B cell (primary cell): ENCODE measurements around the gene SLC22A15. TPM values are rescaled to one million over a fixed set of nuclear protein-coding genes. Genes with fewer than 3 reads are reported as not detected.

Source experiments
- ATAC-seq: fragments of 200-7000 bp; cut with Tn5 transposase; one replicate; pipeline ENCODE4 v1.10.0; 2021; ENCODE audit warnings: low read depth, mild to moderate bottlenecking, moderate number of reproducible peaks, moderate library complexity
- CTCF ChIA-PET: fragments of 350-600 bp; sonication (Branson Sonifier 250); formaldehyde crosslinking; loops from one replicate; lab custom pipeline; 2021; ENCODE audit warnings: antibody characterized with exemption, inconsistent platforms; lab: Charles Lee
- POLR2A ChIA-PET: fragments of 350-600 bp; sonication (Branson Sonifier 250); formaldehyde crosslinking; loops from one replicate; lab custom pipeline; 2021; ENCODE audit warnings: antibody characterized with exemption; lab: Charles Lee
- DNase-seq: peaks from one replicate; pipeline ENCODE4 v3.0.0; 2013
- H2AFZ ChIP-seq: 2 replicates; pipeline ENCODE4 v1.6.1; 2012; ENCODE audit warnings: mild to moderate bottlenecking, low read depth, low read length; ENCODE audit not compliant: insufficient read depth, poor library complexity, severe bottlenecking
- H3K27ac ChIP-seq, 2 donors: 1 replicate in 1 of 2; 2 replicates in 1 of 2; pipeline ENCODE4 v1.5.1; 2012 to 2013; ENCODE audit warnings: low read length in 2 of 2, mild to moderate bottlenecking in 2 of 2, moderate library complexity in 1 of 2
- H3K27me3 ChIP-seq, 4 experiments: fragments of 200-600 bp in 1 of 4; sonication (generic) in 1 of 4; replicated peaks in 1 of 4; 1 replicate in 2 of 4; 2 replicates in 2 of 4; pipeline versions ENCODE4 v1.6.1 to v1.7.0; 2013 to 2016; ENCODE audit warnings: low read length in 3 of 4, mild to moderate bottlenecking in 2 of 4, mixed read lengths in 1 of 4, moderate library complexity in 1 of 4; ENCODE audit not compliant: insufficient read depth in 4 of 4, control insufficient read depth in 3 of 4; ENCODE audit errors: control extremely low read depth in 1 of 4
- H3K36me3 ChIP-seq, 2 experiments: replicated peaks in 1 of 2; 1 replicate in 1 of 2; 2 replicates in 1 of 2; pipeline versions ENCODE4 v1.6.1 to v1.7.1; 2013; ENCODE audit warnings: low read length in 1 of 2; ENCODE audit not compliant: insufficient read depth in 2 of 2, control insufficient read depth in 1 of 2; ENCODE audit errors: control extremely low read depth in 1 of 2, extremely low read depth in 1 of 2
- H3K4me1 ChIP-seq, 2 donors: fragments of 200-600 bp in 1 of 2; sonication (generic) in 1 of 2; 1 replicate in 1 of 2; 2 replicates in 1 of 2; pipeline versions ENCODE4 v1.5.1 to v1.6.1; 2013 to 2017; ENCODE audit warnings: low read length in 2 of 2; ENCODE audit not compliant: control insufficient read depth in 2 of 2, insufficient read depth in 2 of 2
- H3K4me2 ChIP-seq: replicated peaks from 2 replicates; pipeline ENCODE3; 2012; ENCODE audit warnings: mild to moderate bottlenecking, low read depth, low read length; ENCODE audit not compliant: poor library complexity, severe bottlenecking
- H3K4me3 ChIP-seq, 5 experiments: fragments of 200-600 bp in 1 of 5; sonication (generic) in 1 of 5; 1 replicate in 3 of 5; 2 replicates in 2 of 5; pipeline versions ENCODE4 v1.5.1 to v1.7.0; 2011 to 2016; ENCODE audit warnings: low read length in 4 of 5, mild to moderate bottlenecking in 4 of 5, low read depth in 2 of 5, control low read depth in 1 of 5, moderate library complexity in 1 of 5; ENCODE audit not compliant: insufficient read depth in 1 of 5; ENCODE audit errors: control extremely low read depth in 1 of 5, extremely low read depth in 1 of 5
- H3K79me2 ChIP-seq: fragments of 200-600 bp; sonication (generic); one replicate; pipeline ENCODE4 v1.6.0; 2016; ENCODE audit warnings: low read length; ENCODE audit not compliant: control insufficient read depth, insufficient read depth
- H3K9ac ChIP-seq: fragments of 200-600 bp; sonication (generic); 2 replicates; pipeline ENCODE4 v1.6.1; 2017; ENCODE audit warnings: mild to moderate bottlenecking, low read length, moderate library complexity
- H3K9me3 ChIP-seq, 3 donors: one replicate each; pipeline versions ENCODE4 v1.6.1 to v1.7.1; 2013; ENCODE audit warnings: low read length in 2 of 3; ENCODE audit not compliant: control insufficient read depth in 2 of 3, insufficient read depth in 1 of 3; ENCODE audit errors: control extremely low read depth in 1 of 3
- H4K20me1 ChIP-seq: 2 replicates; pipeline ENCODE4 v1.6.0; 2012; ENCODE audit warnings: mild to moderate bottlenecking, low read length; ENCODE audit not compliant: insufficient read depth, control insufficient read depth, poor library complexity, severe bottlenecking
- H3K27ac Mint-ChIP-seq: one replicate; pipeline ENCODE4 v1.8.0; 2021; ENCODE audit warnings: mixed read lengths
- H3K27me3 Mint-ChIP-seq: one replicate; pipeline ENCODE4 v1.8.0; 2021; ENCODE audit warnings: mixed read lengths
- H3K4me1 Mint-ChIP-seq: one replicate; pipeline ENCODE4 v1.8.0; 2021; ENCODE audit warnings: mixed read lengths
- H3K4me3 Mint-ChIP-seq: one replicate; pipeline ENCODE4 v1.8.0; 2021; ENCODE audit warnings: mixed read lengths
- H3K9me3 Mint-ChIP-seq: one replicate; pipeline ENCODE4 v1.8.0; 2022; ENCODE audit warnings: mixed read lengths; ENCODE audit not compliant: insufficient read depth
- CTCF ChIP-seq: fragments of 200-600 bp; IDR thresholded peaks from one replicate; pipeline ENCODE4 v1.8.0; 2022; ENCODE audit warnings: antibody characterized with exemption, mild to moderate bottlenecking
- EZH2 ChIP-seq: IDR thresholded peaks from 2 replicates; pipeline ENCODE4 v1.6.1; 2012; ENCODE audit warnings: borderline replicate concordance, low read depth, mild to moderate bottlenecking, moderate library complexity, low read length; ENCODE audit not compliant: insufficient read depth, poor library complexity, severe bottlenecking
- WGBS: methylation state at CpG from one replicate; pipeline ENCODE4 v1.1.5; 2013; ENCODE audit warnings: missing lambda C conversion rate; ENCODE audit not compliant: insufficient coverage; 5-methylcytosine and 5-hydroxymethylcytosine counted together
- intact Hi-C: fragments of 100-400 bp; cut with micrococcal nuclease; formaldehyde crosslinking; loops from one replicate; pipeline ENCODE4 v1.10.0; 2022
- polyA plus RNA-seq: library from polyadenylated mRNA; depleted of rRNA; stranded (reverse); fragments of >200 nt; gene quantifications from 2 replicates; pipeline ENCODE4 v1.2.3, GENCODE V29; 2012
- total RNA-seq, 2 donors: library from RNA; stranded (reverse); fragments of 120-200 nt in 1 of 2; gene quantifications; 1 replicate in 1 of 2; 2 replicates in 1 of 2; pipeline versions ENCODE4 v1.2.3 to v1.2.4, GENCODE V29; 2013 to 2022

Gene SLC22A15
- total and polyA plus RNA-seq, 2 donors (not counting 1 experiment from before 2014, with no cell fraction given), result 3.9 to 7.5 TPM

GRCh38 chr1:115954684-115955083, 21.6 kb upstream of the SLC22A15 start:
- H3K79me2 ChIP-seq, result no peaks in the 10 kb centered on the region
- TF ChIP-seq EZH2 (no peak), CTCF (no peak)
- DNase-seq (no peak), ATAC-seq (no peak)
- H4K20me1 ChIP-seq, result no peaks in the 10 kb centered on the region
- peaks cover 0 to 3% (median 0%) of the 10 kb centered on the region in 4 experiments for H3K27me3 ChIP-seq
- Mint-ChIP-seq H3K27ac (no peak overlapping the region), H3K27me3 (peaks cover 25% of the 10 kb centered on the region), H3K4me3 (no peak overlapping the region), H3K4me1 (peaks cover 4% of the 10 kb centered on the region), H3K9me3 (no peaks in the 10 kb centered on the region)
- H3K36me3 ChIP-seq, result no peaks in the 10 kb centered on the region
- no peak overlapping the region for H3K27ac ChIP-seq
- no peaks in the 10 kb centered on the region for H3K4me1 ChIP-seq
- no peak overlapping the region for H2AFZ ChIP-seq
- POLR2A ChIA-PET, result no interaction called here
- intact Hi-C loops, result no loop called here
- H3K4me3 ChIP-seq, result no peak overlapping the region
- H3K9ac ChIP-seq, result no peak overlapping the region
- H3K4me2 ChIP-seq, result no peak overlapping the region
- 79% methylated on average over 2 of the region's 2 CpGs for WGBS
- CTCF ChIA-PET, result no interaction called here
- H3K9me3 ChIP-seq, result no peaks in the 10 kb centered on the region

DNA sequence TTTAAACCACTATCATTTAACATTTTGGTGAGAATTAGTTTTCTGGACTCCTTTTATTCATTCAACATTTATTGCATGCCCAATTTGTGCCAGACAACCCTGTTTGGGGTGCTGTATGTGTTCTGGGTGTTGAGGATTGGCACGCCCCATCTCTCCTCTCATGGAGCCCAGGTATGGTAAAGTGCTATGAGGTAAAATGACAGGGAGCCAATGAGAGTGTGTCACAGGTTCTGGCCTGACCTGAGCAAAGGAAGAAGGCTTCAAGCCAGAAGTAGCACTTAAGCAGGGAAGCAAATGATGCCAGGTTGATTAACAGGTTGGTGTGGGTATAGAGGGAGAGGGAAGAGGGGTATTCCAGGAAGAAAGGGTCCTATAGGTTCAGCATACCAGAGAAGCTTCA, 21.1 kb upstream of the SLC22A15 start:
- H3K27me3 Mint-ChIP-seq, result peaks cover 21% of the 10 kb centered on the region
- no peak overlapping the region for H3K4me2 ChIP-seq
- no peaks in the 10 kb centered on the region for H3K79me2 ChIP-seq
- no peak overlapping the region for H3K4me3 Mint-ChIP-seq
- H4K20me1 ChIP-seq, result no peaks in the 10 kb centered on the region
- no peak overlapping the region for H2AFZ ChIP-seq
- CTCF ChIA-PET, result no interaction called here
- H3K27ac ChIP-seq, result no peak overlapping the region
- peaks cover 4% of the 10 kb centered on the region for H3K4me1 Mint-ChIP-seq
- intact Hi-C loops, result no loop called here
- no peaks in the 10 kb centered on the region for H3K36me3 ChIP-seq
- DNase-seq (no peak), ATAC-seq (no peak)
- no peaks in the 10 kb centered on the region for H3K9me3 Mint-ChIP-seq
- POLR2A ChIA-PET, result no interaction called here
- H3K4me3 ChIP-seq, result no peak overlapping the region
- H3K27me3 ChIP-seq, result peaks cover 0 to 3% (median 0%) of the 10 kb centered on the region in 4 experiments
- H3K4me1 ChIP-seq, result no peaks in the 10 kb centered on the region
- no peak overlapping the region for H3K27ac Mint-ChIP-seq
- H3K9ac ChIP-seq, result no peak overlapping the region
- 75% methylated on average over 1 of the region's 1 CpG for WGBS
- TF ChIP-seq EZH2, result no peak
- TF ChIP-seq CTCF, result no peak
- no peaks in the 10 kb centered on the region for H3K9me3 ChIP-seq
